ENCODE results near the gene LARP4.

DNA sequence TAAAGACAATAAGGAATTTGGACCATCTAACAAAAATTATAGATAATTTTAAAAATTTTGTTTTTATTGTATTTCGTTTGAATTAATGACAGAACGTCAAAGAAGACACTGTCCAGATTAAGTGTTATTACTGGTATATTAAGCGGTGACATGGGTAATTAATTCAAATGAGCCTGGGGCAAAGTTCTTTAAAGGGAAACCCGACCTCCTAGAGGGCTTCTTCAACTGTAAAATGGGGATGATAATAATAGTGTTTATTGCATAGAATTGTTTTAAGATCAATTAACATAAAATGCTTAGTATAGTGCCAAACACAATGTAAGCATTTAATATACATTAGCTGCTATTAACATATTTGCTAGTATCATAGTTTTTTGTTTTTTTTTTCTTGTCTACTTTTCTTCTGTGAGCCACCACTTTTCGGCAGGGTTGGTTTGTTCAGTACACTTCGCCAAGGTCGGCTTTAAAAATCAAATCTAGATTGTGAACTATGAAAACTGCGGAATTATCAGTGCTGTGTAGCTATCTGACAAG is 514 bp upstream of the LARP4 start:
- TF ChIP-seq POLR2AphosphoS5 (IDR thresholded peaks at IDR 0.05; ENCODE audit: borderline replicate concordance, low read depth, low read length) (no peak), EZH2 (IDR thresholded peaks at IDR 0.05) (no peak)
